Osteocyte (in vitro differentiated cells): ENCODE results near the gene MROH8. TPM values are rescaled to one million over a fixed set of nuclear protein-coding genes. Genes with fewer than 3 reads are reported as not detected.
A peak's percentile ranks its signal among the peaks of the same experiment; 100 is the strongest.

Source experiments
- DNase-seq: peaks from one replicate; pipeline ENCODE4 v3.0.0; 2021; ENCODE audit warnings: mixed read lengths; ENCODE audit not compliant: unreplicated experiment; ENCODE audit errors: extremely low spot score
- H3K27ac Mint-ChIP-seq: one replicate; pipeline ENCODE4 v1.8.0; 2021; ENCODE audit warnings: mild to moderate bottlenecking, mixed read lengths; ENCODE audit not compliant: unreplicated experiment
- H3K27me3 Mint-ChIP-seq: one replicate; pipeline ENCODE4 v1.8.0; 2021; ENCODE audit warnings: mixed read lengths; ENCODE audit not compliant: unreplicated experiment
- H3K36me3 Mint-ChIP-seq: one replicate; pipeline ENCODE4 v1.8.0; 2021; ENCODE audit warnings: mixed read lengths; ENCODE audit not compliant: unreplicated experiment
- H3K4me1 Mint-ChIP-seq: one replicate; pipeline ENCODE4 v1.8.0; 2021; ENCODE audit warnings: mixed read lengths; ENCODE audit not compliant: unreplicated experiment
- H3K4me3 Mint-ChIP-seq: one replicate; pipeline ENCODE4 v1.8.0; 2021; ENCODE audit warnings: mild to moderate bottlenecking, moderate library complexity, mixed read lengths; ENCODE audit not compliant: unreplicated experiment
- H3K9me3 Mint-ChIP-seq: one replicate; pipeline ENCODE4 v1.8.0; 2021; ENCODE audit warnings: mixed read lengths; ENCODE audit not compliant: unreplicated experiment
- total RNA-seq: library from RNA; stranded (reverse); gene quantifications from 2 replicates; pipeline ENCODE4 v1.2.1, GENCODE V29; 2021
- TF ChIP-seq, protein P1 (sequence below): fragments of 200-600 bp; sonication (generic); IDR thresholded peaks from 2 replicates; pipeline ENCODE4 v1.5.0; 2021; ENCODE audit warnings: antibody characterized with exemption, mild to moderate bottlenecking, moderate library complexity

Gene MROH8
- total RNA-seq, 1 donor from 2014 or later: 1.5 TPM

DNA sequence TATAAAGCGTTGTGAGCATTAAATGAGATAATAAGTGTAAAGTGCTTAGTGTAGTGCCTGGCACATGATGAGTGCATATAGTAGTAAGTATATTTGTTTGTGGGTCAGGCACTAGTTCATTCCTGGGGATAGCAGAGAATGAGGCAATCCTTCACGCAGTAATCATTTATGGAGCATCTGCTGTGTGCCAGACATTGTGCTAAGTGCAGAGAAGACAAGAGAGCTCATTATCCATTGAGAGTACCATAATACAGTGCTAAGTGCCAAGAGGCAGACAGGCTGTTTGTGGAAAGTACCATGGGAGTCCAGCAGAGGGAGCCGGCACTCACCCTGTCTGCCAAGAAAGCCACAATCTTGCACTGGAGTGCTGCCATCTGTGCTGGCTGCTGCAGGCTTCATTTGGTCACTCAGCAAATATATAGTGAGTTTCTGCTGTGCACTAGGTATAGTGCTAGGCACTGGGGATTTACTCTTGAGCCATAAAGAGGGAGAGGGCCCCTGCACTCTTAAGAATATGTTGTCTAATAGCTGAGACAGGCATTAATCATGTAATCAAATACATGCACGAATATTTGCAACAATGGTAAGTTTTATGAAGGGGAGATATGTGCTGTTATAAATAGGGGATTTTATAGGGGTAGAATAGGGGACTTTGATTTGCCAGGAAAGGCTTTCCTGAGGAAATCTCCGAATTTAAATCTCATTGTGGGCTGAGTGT is 12.9 kb upstream of the MROH8 start:
- Mint-ChIP-seq H3K9me3 (no peaks in the 10 kb centered on the region), H3K27ac (peak overlapping the region; percentile 31), H3K36me3 (peaks cover 12% of the 10 kb centered on the region), H3K4me1 (peaks cover 7% of the 10 kb centered on the region), H3K4me3 (no peak overlapping the region), H3K27me3 (no peaks in the 10 kb centered on the region)
- TF ChIP-seq, protein P1, sequence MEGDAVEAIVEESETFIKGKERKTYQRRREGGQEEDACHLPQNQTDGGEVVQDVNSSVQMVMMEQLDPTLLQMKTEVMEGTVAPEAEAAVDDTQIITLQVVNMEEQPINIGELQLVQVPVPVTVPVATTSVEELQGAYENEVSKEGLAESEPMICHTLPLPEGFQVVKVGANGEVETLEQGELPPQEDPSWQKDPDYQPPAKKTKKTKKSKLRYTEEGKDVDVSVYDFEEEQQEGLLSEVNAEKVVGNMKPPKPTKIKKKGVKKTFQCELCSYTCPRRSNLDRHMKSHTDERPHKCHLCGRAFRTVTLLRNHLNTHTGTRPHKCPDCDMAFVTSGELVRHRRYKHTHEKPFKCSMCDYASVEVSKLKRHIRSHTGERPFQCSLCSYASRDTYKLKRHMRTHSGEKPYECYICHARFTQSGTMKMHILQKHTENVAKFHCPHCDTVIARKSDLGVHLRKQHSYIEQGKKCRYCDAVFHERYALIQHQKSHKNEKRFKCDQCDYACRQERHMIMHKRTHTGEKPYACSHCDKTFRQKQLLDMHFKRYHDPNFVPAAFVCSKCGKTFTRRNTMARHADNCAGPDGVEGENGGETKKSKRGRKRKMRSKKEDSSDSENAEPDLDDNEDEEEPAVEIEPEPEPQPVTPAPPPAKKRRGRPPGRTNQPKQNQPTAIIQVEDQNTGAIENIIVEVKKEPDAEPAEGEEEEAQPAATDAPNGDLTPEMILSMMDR: peak; percentile 91
- peak; percentile 92 for DNase-seq

- Mint-ChIP-seq H3K4me1 (peaks cover 4% of the 10 kb centered on the region), H3K27me3 (no peaks in the 10 kb centered on the region), H3K9me3 (no peaks in the 10 kb centered on the region), H3K4me3 (no peak overlapping the region), H3K27ac (peak overlapping the region; percentile 20), H3K36me3 (peaks cover 22% of the 10 kb centered on the region)
- TF ChIP-seq, protein P1: no peak
- no peak for DNase-seq
These were observed 11.2 kb upstream of the MROH8 start for GRCh38 chr20:37190354-37191112.

- no peak for DNase-seq
- Mint-ChIP-seq H3K4me3 (no peak overlapping the region), H3K9me3 (no peaks in the 10 kb centered on the region), H3K27me3 (no peaks in the 10 kb centered on the region), H3K27ac (no peak overlapping the region), H3K36me3 (peaks cover 27% of the 10 kb centered on the region), H3K4me1 (peaks cover 3% of the 10 kb centered on the region)
- TF ChIP-seq, protein P1: no peak
These were observed 10.2 kb upstream of the MROH8 start for GRCh38 chr20:37189416-37190016.

GRCh38 chr20:37188787-37189186 is 9.4 kb upstream of the MROH8 start:
- Mint-ChIP-seq H3K36me3 (peaks cover 28% of the 10 kb centered on the region), H3K4me3 (no peak overlapping the region), H3K9me3 (no peaks in the 10 kb centered on the region), H3K4me1 (peaks cover 3% of the 10 kb centered on the region), H3K27ac (no peak overlapping the region), H3K27me3 (no peaks in the 10 kb centered on the region)
- DNase-seq: no peak
- TF ChIP-seq, protein P1: no peak

GRCh38 chr20:37185686-37186085 is 6.3 kb upstream of the MROH8 start:
- H3K27me3 Mint-ChIP-seq: no peaks in the 10 kb centered on the region
- H3K4me1 Mint-ChIP-seq: peaks cover 12% of the 10 kb centered on the region
- H3K27ac Mint-ChIP-seq: no peak overlapping the region
- H3K9me3 Mint-ChIP-seq: no peaks in the 10 kb centered on the region
- DNase-seq: no peak
- peaks cover 27% of the 10 kb centered on the region for H3K36me3 Mint-ChIP-seq
- H3K4me3 Mint-ChIP-seq: no peak overlapping the region
- TF ChIP-seq, protein P1: no peak
